AG09309 (cell line): ENCODE results near the gene ABI3.

ENCODE experiments used
- DNase-seq: peaks from one replicate; pipeline ENCODE4 v3.0.0-alpha.2; 2010; ENCODE audit warnings: low read depth
- H3K4me3 ChIP-seq: 2 replicates; pipeline ENCODE4 v1.5.1; 2011; ENCODE audit warnings: mild to moderate bottlenecking, low read depth, low read length, moderate library complexity; ENCODE audit not compliant: control insufficient read depth
- CTCF ChIP-seq: IDR thresholded peaks from 2 replicates; pipeline ENCODE4 v1.5.1; 2011; ENCODE audit warnings: mild to moderate bottlenecking, low read depth, low read length, inconsistent platforms; ENCODE audit not compliant: insufficient read depth, control insufficient read depth; ENCODE audit errors: missing control alignments

The ABI3 gene

GRCh38 chr17:49230636-49231562 lies 20.4 kb downstream of the ABI3 start, which contains the start of gene PHOSPHO1:
Gene PHOSPHO1, minus strand, starts transcription at chr17:49230787. Its CDS starts 4,096 bp downstream, at chr17:49226691.
- H3K4me3 ChIP-seq = peak within 1 kb of the TSS; percentile 59
- DNase-seq = peak; percentile 4
- no peak for TF ChIP-seq CTCF

- no peak overlapping the region for H3K4me3 ChIP-seq
- no peak for TF ChIP-seq CTCF
- DNase-seq = no peak
Measured at GRCh38 chr17:49231563-49231894, 21.0 kb downstream of the ABI3 start.

- no peak overlapping the region for H3K4me3 ChIP-seq
- TF ChIP-seq CTCF = no peak
- no peak for DNase-seq
Measured at GRCh38 chr17:49234509-49235080, 24.1 kb downstream of the ABI3 start.

- H3K4me3 ChIP-seq = no peak overlapping the region
- no peak for DNase-seq
- no peak for TF ChIP-seq CTCF
Measured at GRCh38 chr17:49235896-49236295, 25.4 kb downstream of the ABI3 start.

GRCh38 chr17:49239963-49240362 lies 29.5 kb downstream of the ABI3 start:
- no peak overlapping the region for H3K4me3 ChIP-seq
- DNase-seq = no peak
- TF ChIP-seq CTCF = no peak

- DNase-seq = no peak
- TF ChIP-seq CTCF = no peak
- no peak overlapping the region for H3K4me3 ChIP-seq
Measured at GRCh38 chr17:49240619-49241018, 30.1 kb downstream of the ABI3 start.
